K562 (cell line): ENCODE data around the gene NLGN3. TPM values are rescaled to one million over a fixed set of nuclear protein-coding genes. Genes with fewer than 3 reads are reported as not detected.
A peak's percentile ranks its signal among the peaks of the same experiment; 100 is the strongest.

Experiments used
- ARHGAP35 ChIP-seq: fragments of 450-650 bp; IDR thresholded peaks from 2 replicates; pipeline ENCODE4 v1.6.1; 2018; ENCODE audit not compliant: partially characterized antibody
- ARID2 ChIP-seq: fragments of 450-650 bp; IDR thresholded peaks from 2 replicates; pipeline ENCODE4 v1.6.1; 2017; ENCODE audit warnings: antibody characterized with exemption, mild to moderate bottlenecking
- CBFA2T3 ChIP-seq: fragments of 450-650 bp; IDR thresholded peaks from 2 replicates; pipeline ENCODE4 v1.6.1; 2017
- EP300 ChIP-seq: IDR thresholded peaks from 2 replicates; pipeline ENCODE4 v1.6.1; 2012; ENCODE audit warnings: low read length, improper control_type of control experiment
- EZH2 ChIP-seq: IDR thresholded peaks from 2 replicates; pipeline ENCODE4 v1.6.1; 2012; ENCODE audit warnings: low read depth, mild to moderate bottlenecking, inconsistent platforms, low read length, borderline replicate concordance
- GABPA ChIP-seq: fragments of 200-800 bp; sonication (Bioruptor generic); conservative IDR thresholded peaks from 2 replicates; pipeline ENCODE4 v1.6.1; 2016; ENCODE audit warnings: low read depth, missing genetic modification characterization, missing compliant biosample characterization
- LARP7 ChIP-seq: fragments of 450-650 bp; IDR thresholded peaks from 2 replicates; pipeline ENCODE4 v1.6.1; 2016
- MIER1 ChIP-seq: fragments of 450-650 bp; IDR thresholded peaks from 2 replicates; pipeline ENCODE4 v1.6.1; 2016; ENCODE audit warnings: antibody characterized with exemption, mild to moderate bottlenecking, low read depth
- MTA1 ChIP-seq: fragments of 450-650 bp; IDR thresholded peaks from 2 replicates; pipeline ENCODE4 v1.6.1; 2017; ENCODE audit warnings: borderline replicate concordance
- NFE2 ChIP-seq: IDR thresholded peaks from 2 replicates; pipeline ENCODE4 v1.6.1; 2014; ENCODE audit warnings: antibody characterized with exemption, low read depth
- PCBP1 ChIP-seq: fragments of 200-400 bp; formaldehyde crosslinking; IDR thresholded peaks from 2 replicates; pipeline ENCODE4 v1.6.1; 2018; ENCODE audit warnings: mild to moderate bottlenecking, low read depth, low read length; ENCODE audit not compliant: poor library complexity, severe bottlenecking
- SMAD4 ChIP-seq: fragments of 250-450 bp; sonication (Bioruptor Pico); conservative IDR thresholded peaks from 2 replicates; pipeline ENCODE4 v1.8.0; 2021; ENCODE audit warnings: inconsistent platforms, mild to moderate bottlenecking, moderate library complexity
- SMARCA4 ChIP-seq: fragments of 450-650 bp; IDR thresholded peaks from 2 replicates; pipeline ENCODE4 v1.6.1; 2016
- SMARCE1 ChIP-seq: fragments of 450-650 bp; IDR thresholded peaks from 2 replicates; pipeline ENCODE4 v1.7.1; 2016; ENCODE audit warnings: mild to moderate bottlenecking
- TBP ChIP-seq: optimal IDR thresholded peaks from 2 replicates; pipeline ENCODE3; 2011; ENCODE audit warnings: low read depth, low read length, improper control_type of control experiment
- ZNF263 ChIP-seq: sonication (generic); formaldehyde crosslinking; IDR thresholded peaks from 2 replicates; pipeline ENCODE4 v1.8.0; 2022; ENCODE audit warnings: mild to moderate bottlenecking, missing genetic modification reagents, borderline replicate concordance
- ZNF445 ChIP-seq: fragments of 250-450 bp; sonication (Bioruptor Pico); IDR thresholded peaks from 2 replicates; pipeline ENCODE4 v1.4.0; 2020; ENCODE audit warnings: low read depth, mild to moderate bottlenecking, moderate library complexity
- polyA plus RNA-seq, 8 experiments: library from polyadenylated mRNA; depleted of rRNA in 4 of 8; stranded (reverse) in 5 of 8; unstranded in 3 of 8; fragments of >200 nt; fragmentation: Nextera tagmentation in 2 of 8; fragmentation: Illumina TruSeq in 1 of 8; extraction: Ambion mirVana in 2 of 8; extraction: Trizol in 1 of 8; gene quantifications; 2 replicates each; pipeline versions ENCODE4 v1.2.1 to v1.2.3, GENCODE V29; 2011 to 2014; ENCODE audit warnings: inconsistent platforms in 1 of 8, missing spikeins in 1 of 8
- total RNA-seq, 7 experiments: library from RNA; depleted of rRNA in 6 of 7; stranded (reverse); fragments of >200 nt in 6 of 7; fragmentation: Illumina TruSeq in 2 of 7; extraction: Trizol in 2 of 7; gene quantifications; 2 replicates each; pipeline versions ENCODE4 v1.2.1 to v1.2.3, GENCODE V29; 2011 to 2021; ENCODE audit warnings: low replicate concordance in 1 of 7
- TF ChIP-seq, protein P1 (sequence below): IDR thresholded peaks from 2 replicates; pipeline ENCODE4 v1.6.1; 2016; ENCODE audit warnings: missing genetic modification characterization, missing compliant biosample characterization
- TF ChIP-seq, protein P2 (sequence below): fragments of 250-450 bp; sonication (Bioruptor Pico); IDR thresholded peaks from 2 replicates; pipeline ENCODE4 v1.5.0; 2020; ENCODE audit warnings: mild to moderate bottlenecking
- TF ChIP-seq, protein P3 (sequence below): fragments of 450-650 bp; formaldehyde crosslinking; IDR thresholded peaks from 2 replicates; pipeline ENCODE4 v1.4.0; 2020; ENCODE audit warnings: mild to moderate bottlenecking, moderate library complexity
- TF ChIP-seq, protein P4 (sequence below): fragments of 450-650 bp; IDR thresholded peaks from 2 replicates; pipeline ENCODE4 v1.6.1; 2016; ENCODE audit warnings: borderline replicate concordance
- TF ChIP-seq, protein P5 (sequence below): sonication (generic); IDR thresholded peaks from 2 replicates; pipeline ENCODE4 v1.6.1; 2016

The NLGN3 gene
- total and polyA plus RNA-seq, 9 of the 15 experiments (the other 6 are each of a cell fraction or from before 2014, with no cell fraction given), result 0.03 to 0.86 (median 0.25) TPM

DNA sequence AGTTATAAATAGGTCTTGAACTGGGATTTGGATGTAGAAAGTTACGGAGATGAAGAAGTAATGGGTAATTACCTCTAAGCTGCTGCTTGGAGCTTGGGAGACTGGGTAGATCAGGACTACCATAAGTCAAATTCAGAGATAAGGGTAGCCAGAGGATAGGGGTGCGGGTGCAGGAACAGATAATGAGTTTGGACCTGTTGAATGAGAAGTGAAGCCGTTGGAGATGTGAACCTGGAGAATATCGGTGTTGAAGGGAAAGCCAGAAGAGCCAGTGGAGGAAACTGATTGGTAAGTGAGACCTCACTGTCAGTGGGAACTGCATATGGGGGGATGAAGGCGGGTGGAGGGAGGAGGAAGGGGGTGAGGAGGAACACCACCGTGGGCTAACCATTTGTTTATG is 49.6 kb upstream of the NLGN3 start (continued):
- TF ChIP-seq, protein P1, sequence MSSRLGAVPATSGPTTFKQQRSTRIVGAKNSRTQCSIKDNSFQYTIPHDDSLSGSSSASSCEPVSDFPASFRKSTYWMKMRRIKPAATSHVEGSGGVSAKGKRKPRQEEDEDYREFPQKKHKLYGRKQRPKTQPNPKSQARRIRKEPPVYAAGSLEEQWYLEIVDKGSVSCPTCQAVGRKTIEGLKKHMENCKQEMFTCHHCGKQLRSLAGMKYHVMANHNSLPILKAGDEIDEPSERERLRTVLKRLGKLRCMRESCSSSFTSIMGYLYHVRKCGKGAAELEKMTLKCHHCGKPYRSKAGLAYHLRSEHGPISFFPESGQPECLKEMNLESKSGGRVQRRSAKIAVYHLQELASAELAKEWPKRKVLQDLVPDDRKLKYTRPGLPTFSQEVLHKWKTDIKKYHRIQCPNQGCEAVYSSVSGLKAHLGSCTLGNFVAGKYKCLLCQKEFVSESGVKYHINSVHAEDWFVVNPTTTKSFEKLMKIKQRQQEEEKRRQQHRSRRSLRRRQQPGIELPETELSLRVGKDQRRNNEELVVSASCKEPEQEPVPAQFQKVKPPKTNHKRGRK (tag), result no peak
- no peak for TF ChIP-seq TBP
- TF ChIP-seq MIER1, result no peak
- peak; percentile 48; the same call in 1 of the 2 replicates for TF ChIP-seq SMARCE1
- TF ChIP-seq, protein P2, sequence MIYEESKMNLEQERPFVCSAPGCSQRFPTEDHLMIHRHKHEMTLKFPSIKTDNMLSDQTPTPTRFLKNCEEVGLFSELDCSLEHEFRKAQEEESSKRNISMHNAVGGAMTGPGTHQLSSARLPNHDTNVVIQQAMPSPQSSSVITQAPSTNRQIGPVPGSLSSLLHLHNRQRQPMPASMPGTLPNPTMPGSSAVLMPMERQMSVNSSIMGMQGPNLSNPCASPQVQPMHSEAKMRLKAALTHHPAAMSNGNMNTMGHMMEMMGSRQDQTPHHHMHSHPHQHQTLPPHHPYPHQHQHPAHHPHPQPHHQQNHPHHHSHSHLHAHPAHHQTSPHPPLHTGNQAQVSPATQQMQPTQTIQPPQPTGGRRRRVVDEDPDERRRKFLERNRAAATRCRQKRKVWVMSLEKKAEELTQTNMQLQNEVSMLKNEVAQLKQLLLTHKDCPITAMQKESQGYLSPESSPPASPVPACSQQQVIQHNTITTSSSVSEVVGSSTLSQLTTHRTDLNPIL, result no peak
- TF ChIP-seq SMARCA4, result peak; percentile 76
- TF ChIP-seq, protein P3, sequence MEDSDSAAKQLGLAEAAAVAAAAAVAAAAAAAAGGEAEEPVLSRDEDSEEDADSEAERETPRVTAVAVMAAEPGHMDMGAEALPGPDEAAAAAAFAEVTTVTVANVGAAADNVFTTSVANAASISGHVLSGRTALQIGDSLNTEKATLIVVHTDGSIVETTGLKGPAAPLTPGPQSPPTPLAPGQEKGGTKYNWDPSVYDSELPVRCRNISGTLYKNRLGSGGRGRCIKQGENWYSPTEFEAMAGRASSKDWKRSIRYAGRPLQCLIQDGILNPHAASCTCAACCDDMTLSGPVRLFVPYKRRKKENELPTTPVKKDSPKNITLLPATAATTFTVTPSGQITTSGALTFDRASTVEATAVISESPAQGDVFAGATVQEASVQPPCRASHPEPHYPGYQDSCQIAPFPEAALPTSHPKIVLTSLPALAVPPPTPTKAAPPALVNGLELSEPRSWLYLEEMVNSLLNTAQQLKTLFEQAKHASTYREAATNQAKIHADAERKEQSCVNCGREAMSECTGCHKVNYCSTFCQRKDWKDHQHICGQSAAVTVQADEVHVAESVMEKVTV (CRISPR knock-in tag), result no peak
- TF ChIP-seq EP300, result peak; percentile 49; the same call in 1 of the 2 replicates
- TF ChIP-seq ARHGAP35, result no peak
- TF ChIP-seq GABPA (tag), result no peak
- TF ChIP-seq SMAD4 (CRISPR knock-in tag), result no peak
- TF ChIP-seq NFE2, result no peak
- TF ChIP-seq EZH2, result no peak
- TF ChIP-seq, protein P4, sequence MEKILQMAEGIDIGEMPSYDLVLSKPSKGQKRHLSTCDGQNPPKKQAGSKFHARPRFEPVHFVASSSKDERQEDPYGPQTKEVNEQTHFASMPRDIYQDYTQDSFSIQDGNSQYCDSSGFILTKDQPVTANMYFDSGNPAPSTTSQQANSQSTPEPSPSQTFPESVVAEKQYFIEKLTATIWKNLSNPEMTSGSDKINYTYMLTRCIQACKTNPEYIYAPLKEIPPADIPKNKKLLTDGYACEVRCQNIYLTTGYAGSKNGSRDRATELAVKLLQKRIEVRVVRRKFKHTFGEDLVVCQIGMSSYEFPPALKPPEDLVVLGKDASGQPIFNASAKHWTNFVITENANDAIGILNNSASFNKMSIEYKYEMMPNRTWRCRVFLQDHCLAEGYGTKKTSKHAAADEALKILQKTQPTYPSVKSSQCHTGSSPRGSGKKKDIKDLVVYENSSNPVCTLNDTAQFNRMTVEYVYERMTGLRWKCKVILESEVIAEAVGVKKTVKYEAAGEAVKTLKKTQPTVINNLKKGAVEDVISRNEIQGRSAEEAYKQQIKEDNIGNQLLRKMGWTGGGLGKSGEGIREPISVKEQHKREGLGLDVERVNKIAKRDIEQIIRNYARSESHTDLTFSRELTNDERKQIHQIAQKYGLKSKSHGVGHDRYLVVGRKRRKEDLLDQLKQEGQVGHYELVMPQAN, result no peak
- TF ChIP-seq LARP7, result no peak
- TF ChIP-seq, protein P5, sequence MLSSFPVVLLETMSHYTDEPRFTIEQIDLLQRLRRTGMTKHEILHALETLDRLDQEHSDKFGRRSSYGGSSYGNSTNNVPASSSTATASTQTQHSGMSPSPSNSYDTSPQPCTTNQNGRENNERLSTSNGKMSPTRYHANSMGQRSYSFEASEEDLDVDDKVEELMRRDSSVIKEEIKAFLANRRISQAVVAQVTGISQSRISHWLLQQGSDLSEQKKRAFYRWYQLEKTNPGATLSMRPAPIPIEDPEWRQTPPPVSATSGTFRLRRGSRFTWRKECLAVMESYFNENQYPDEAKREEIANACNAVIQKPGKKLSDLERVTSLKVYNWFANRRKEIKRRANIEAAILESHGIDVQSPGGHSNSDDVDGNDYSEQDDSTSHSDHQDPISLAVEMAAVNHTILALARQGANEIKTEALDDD, result peak; percentile 72; the same call in 1 of the 2 replicates
- no peak for TF ChIP-seq ZNF445 (CRISPR knock-in tag)
- TF ChIP-seq PCBP1, result no peak
- peak; percentile 89 for TF ChIP-seq CBFA2T3
- 0 out of 2 replicates have a peak, but pooled peaks have one; percentile 23 for TF ChIP-seq MTA1
- no peak for TF ChIP-seq ARID2
- TF ChIP-seq ZNF263 (CRISPR knock-in tag), result peak; percentile 41; the same call in 1 of the 2 replicates
